K562 (cell line): Measurements from ENCODE around the gene GAB1. TPM values are rescaled to one million over a fixed set of nuclear protein-coding genes. Genes with fewer than 3 reads are reported as not detected.

Source experiments
- BHLHE40 ChIP-seq: IDR thresholded peaks from 2 replicates; pipeline ENCODE4 v1.6.1; 2011; ENCODE audit warnings: low read length, improper control_type of control experiment
- CHD2 ChIP-seq: IDR thresholded peaks from 2 replicates; pipeline ENCODE4 v1.6.1; 2011; ENCODE audit warnings: low read depth, low read length
- DACH1 ChIP-seq: fragments of 450-650 bp; IDR thresholded peaks from 2 replicates; pipeline ENCODE4 v1.6.1; 2018; ENCODE audit not compliant: partially characterized antibody
- EGR1 ChIP-seq: fragments of 450-650 bp; conservative IDR thresholded peaks from 2 replicates; pipeline ENCODE4 v1.6.1; 2017; ENCODE audit warnings: mild to moderate bottlenecking
- ETV5 ChIP-seq: sonication (generic); formaldehyde crosslinking; IDR thresholded peaks from 2 replicates; pipeline ENCODE4 v1.4.0; 2020; ENCODE audit warnings: low read depth, mild to moderate bottlenecking, missing genetic modification reagents
- FOXM1 ChIP-seq, 2 experiments: fragments of 450-650 bp in 1 of 2; sonication (generic) in 1 of 2; formaldehyde crosslinking in 1 of 2; IDR thresholded peaks; 2 replicates each; pipeline versions ENCODE4 v1.6.1 to v1.9.0; 2017 to 2022; ENCODE audit warnings: low read depth in 2 of 2, mild to moderate bottlenecking in 2 of 2, missing genetic modification reagents in 1 of 2, moderate library complexity in 1 of 2
- GATA2 ChIP-seq: sonication (generic); formaldehyde crosslinking; IDR thresholded peaks from 2 replicates; pipeline ENCODE4 v1.4.0; 2020; ENCODE audit warnings: mild to moderate bottlenecking, missing genetic modification reagents
- GTF2F1 ChIP-seq: IDR thresholded peaks from 2 replicates; pipeline ENCODE4 v1.6.1; 2011; ENCODE audit warnings: low read depth, low read length, improper control_type of control experiment
- HDAC3 ChIP-seq: fragments of 450-650 bp; IDR thresholded peaks from 2 replicates; pipeline ENCODE4 v1.6.1; 2018; ENCODE audit warnings: borderline replicate concordance, mild to moderate bottlenecking, moderate library complexity; ENCODE audit not compliant: partially characterized antibody
- JUN ChIP-seq, 2 experiments: sonication (generic) in 1 of 2; formaldehyde crosslinking in 1 of 2; IDR thresholded peaks; 2 replicates each; pipeline versions ENCODE4 v1.6.1 to v1.8.0; 2012 to 2022; ENCODE audit warnings: borderline replicate concordance in 2 of 2, mild to moderate bottlenecking in 2 of 2, improper control_type of control experiment in 1 of 2, low read depth in 1 of 2, low read length in 1 of 2, missing genetic modification reagents in 1 of 2
- KAT8 ChIP-seq: fragments of 450-650 bp; IDR thresholded peaks from 2 replicates; pipeline ENCODE4 v1.6.1; 2016; ENCODE audit warnings: low read depth, mild to moderate bottlenecking
- LCOR ChIP-seq: sonication (generic); formaldehyde crosslinking; IDR thresholded peaks from 2 replicates; pipeline ENCODE4 v1.8.0; 2022; ENCODE audit warnings: mild to moderate bottlenecking, missing genetic modification reagents
- MCM3 ChIP-seq: fragments of 450-650 bp; IDR thresholded peaks from 2 replicates; pipeline ENCODE4 v1.6.1; 2016
- NFXL1 ChIP-seq: fragments of 450-650 bp; formaldehyde crosslinking; IDR thresholded peaks from 2 replicates; pipeline ENCODE4 v1.4.0; 2021; ENCODE audit warnings: mild to moderate bottlenecking
- NONO ChIP-seq, 2 experiments: fragments of 200-400 bp in 1 of 2; fragments of 450-650 bp in 1 of 2; formaldehyde crosslinking in 1 of 2; IDR thresholded peaks; 2 replicates each; pipeline ENCODE4 v1.6.1; 2017; ENCODE audit warnings: low read depth in 2 of 2, mild to moderate bottlenecking in 2 of 2, moderate library complexity in 2 of 2, low read length in 1 of 2
- PHB2 ChIP-seq: fragments of 450-650 bp; IDR thresholded peaks from 2 replicates; pipeline ENCODE4 v1.6.1; 2017; ENCODE audit warnings: low read depth
- POLR2B ChIP-seq: fragments of 450-650 bp; IDR thresholded peaks from 2 replicates; pipeline ENCODE4 v1.6.1; 2018; ENCODE audit warnings: low read depth; ENCODE audit not compliant: partially characterized antibody
- POLR2H ChIP-seq: IDR thresholded peaks from 2 replicates; pipeline ENCODE4 v1.6.1; 2016; ENCODE audit warnings: missing genetic modification characterization, low read depth, mild to moderate bottlenecking, control low read depth, missing compliant biosample characterization, moderate library complexity
- STAT5B ChIP-seq: fragments of 250-450 bp; sonication (Bioruptor Pico); IDR thresholded peaks from 2 replicates; pipeline ENCODE4 v1.8.0; 2021; ENCODE audit warnings: mild to moderate bottlenecking, inconsistent platforms
- ZNF140 ChIP-seq: fragments of 250-450 bp; sonication (Bioruptor Pico); IDR thresholded peaks from 2 replicates; pipeline ENCODE4 v1.8.0; 2021; ENCODE audit warnings: moderate library complexity, mild to moderate bottlenecking, inconsistent platforms
- ZNF263 ChIP-seq: sonication (generic); formaldehyde crosslinking; IDR thresholded peaks from 2 replicates; pipeline ENCODE4 v1.8.0; 2022; ENCODE audit warnings: mild to moderate bottlenecking, missing genetic modification reagents, borderline replicate concordance
- ZNF282 ChIP-seq: sonication (generic); formaldehyde crosslinking; IDR thresholded peaks from 2 replicates; pipeline ENCODE4 v1.8.1; 2023; ENCODE audit warnings: missing genetic modification reagents
- ZNF445 ChIP-seq: fragments of 250-450 bp; sonication (Bioruptor Pico); IDR thresholded peaks from 2 replicates; pipeline ENCODE4 v1.4.0; 2020; ENCODE audit warnings: low read depth, mild to moderate bottlenecking, moderate library complexity
- ZNF668 ChIP-seq: fragments of 250-450 bp; sonication (Bioruptor Pico); IDR thresholded peaks from 2 replicates; pipeline ENCODE4 v1.8.0; 2022; ENCODE audit warnings: mild to moderate bottlenecking, inconsistent platforms
- ZSCAN29 ChIP-seq: fragments of 450-650 bp; IDR thresholded peaks from 2 replicates; pipeline ENCODE4 v1.6.1; 2017
- polyA plus RNA-seq, 8 experiments: library from polyadenylated mRNA; depleted of rRNA in 4 of 8; stranded (reverse) in 5 of 8; unstranded in 3 of 8; fragments of >200 nt; fragmentation: Nextera tagmentation in 2 of 8; fragmentation: Illumina TruSeq in 1 of 8; extraction: Ambion mirVana in 2 of 8; extraction: Trizol in 1 of 8; gene quantifications; 2 replicates each; pipeline versions ENCODE4 v1.2.1 to v1.2.3, GENCODE V29; 2011 to 2014; ENCODE audit warnings: inconsistent platforms in 1 of 8, missing spikeins in 1 of 8
- total RNA-seq, 7 experiments: library from RNA; depleted of rRNA in 6 of 7; stranded (reverse); fragments of >200 nt in 6 of 7; fragmentation: Illumina TruSeq in 2 of 7; extraction: Trizol in 2 of 7; gene quantifications; 2 replicates each; pipeline versions ENCODE4 v1.2.1 to v1.2.3, GENCODE V29; 2011 to 2021; ENCODE audit warnings: low replicate concordance in 1 of 7
- TF ChIP-seq, protein P1 (sequence below): fragments of 250-450 bp; sonication (Bioruptor Pico); IDR thresholded peaks from 2 replicates; pipeline ENCODE4 v1.5.0; 2021; ENCODE audit warnings: mild to moderate bottlenecking, borderline replicate concordance

The GAB1 gene
- total and polyA plus RNA-seq, 9 of the 15 experiments (the other 6 are each of a cell fraction or from before 2014, with no cell fraction given), result 1.3 to 14.6 (median 7.5) TPM

DNA sequence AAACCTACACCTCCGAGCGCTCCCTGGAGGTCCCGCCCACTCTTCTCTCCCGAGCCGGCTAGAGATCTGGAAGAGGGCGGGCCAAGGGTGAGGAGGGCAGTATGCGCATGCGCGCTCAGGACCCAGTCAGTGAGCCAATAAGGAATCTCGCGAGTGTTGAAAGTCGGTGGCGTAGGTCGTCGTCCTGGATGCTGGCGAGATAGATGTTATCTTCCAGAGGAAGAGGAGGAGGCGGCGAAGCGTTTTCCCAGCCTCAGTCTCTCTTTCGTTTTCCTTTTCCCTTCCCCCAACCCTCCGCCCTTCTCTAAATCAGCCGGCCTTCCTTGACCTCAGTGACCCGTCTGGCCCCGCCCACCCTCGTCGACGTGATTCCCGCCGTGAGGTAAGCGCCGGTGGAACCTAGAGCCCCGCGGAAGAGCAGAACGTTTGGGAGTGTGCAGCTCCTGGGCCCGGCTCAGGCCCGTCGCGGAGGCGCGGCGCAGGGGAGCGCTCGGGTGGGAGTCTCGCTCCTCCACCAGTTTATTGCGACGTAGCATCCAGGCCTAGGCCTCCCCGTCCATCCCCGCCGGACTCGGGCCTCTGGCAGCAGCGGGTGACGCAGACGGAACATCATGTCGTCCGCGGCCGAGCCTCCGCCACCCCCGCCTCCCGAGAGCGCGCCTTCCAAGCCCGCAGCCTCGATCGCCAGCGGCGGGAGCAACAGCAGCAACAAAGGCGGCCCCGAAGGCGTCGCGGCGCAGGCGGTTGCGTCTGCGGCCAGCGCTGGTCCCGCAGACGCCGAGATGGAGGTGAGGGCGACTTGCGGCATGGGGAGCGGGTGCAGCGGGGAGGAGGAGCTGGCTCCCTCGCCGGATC lies 176.9 kb downstream of the GAB1 start, which contains the start of gene SMARCA5 (continued):
- TF ChIP-seq, protein P1, sequence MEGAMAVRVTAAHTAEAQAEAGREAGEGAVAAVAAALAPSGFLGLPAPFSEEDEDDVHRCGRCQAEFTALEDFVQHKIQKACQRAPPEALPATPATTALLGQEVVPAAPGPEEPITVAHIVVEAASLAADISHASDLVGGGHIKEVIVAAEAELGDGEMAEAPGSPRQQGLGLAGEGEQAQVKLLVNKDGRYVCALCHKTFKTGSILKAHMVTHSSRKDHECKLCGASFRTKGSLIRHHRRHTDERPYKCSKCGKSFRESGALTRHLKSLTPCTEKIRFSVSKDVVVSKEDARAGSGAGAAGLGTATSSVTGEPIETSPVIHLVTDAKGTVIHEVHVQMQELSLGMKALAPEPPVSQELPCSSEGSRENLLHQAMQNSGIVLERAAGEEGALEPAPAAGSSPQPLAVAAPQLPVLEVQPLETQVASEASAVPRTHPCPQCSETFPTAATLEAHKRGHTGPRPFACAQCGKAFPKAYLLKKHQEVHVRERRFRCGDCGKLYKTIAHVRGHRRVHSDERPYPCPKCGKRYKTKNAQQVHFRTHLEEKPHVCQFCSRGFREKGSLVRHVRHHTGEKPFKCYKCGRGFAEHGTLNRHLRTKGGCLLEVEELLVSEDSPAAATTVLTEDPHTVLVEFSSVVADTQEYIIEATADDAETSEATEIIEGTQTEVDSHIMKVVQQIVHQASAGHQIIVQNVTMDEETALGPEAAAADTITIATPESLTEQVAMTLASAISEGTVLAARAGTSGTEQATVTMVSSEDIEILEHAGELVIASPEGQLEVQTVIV, result no peak
- TF ChIP-seq LCOR (CRISPR knock-in tag) (no peak; the same call in 1 of the 2 replicates), ZNF282 (CRISPR knock-in tag) (peak; percentile 68; the same call in 1 of the 2 replicates), PHB2 (no peak), ETV5 (CRISPR knock-in tag) (no peak; the same call in none of the 2 replicates), MCM3 (no peak), GTF2F1 (no peak), HDAC3 (no peak), STAT5B (no peak), ZNF140 (CRISPR knock-in tag) (no peak), JUN (IDR thresholded peaks at IDR 0.05; ENCODE audit: borderline replicate concordance, low read depth, low read length) (0 out of 2 replicates have a peak, but pooled peaks have one; percentile 17), JUN (CRISPR knock-in tag; IDR thresholded peaks at IDR 0.05; ENCODE audit: borderline replicate concordance) (peak; percentile 63; the same call in 1 of the 2 replicates), GATA2 (CRISPR knock-in tag) (peak; percentile 94), EGR1 (peak; percentile 88), FOXM1 (IDR thresholded peaks at IDR 0.05; ENCODE audit: low read depth) (0 out of 2 replicates have a peak, but pooled peaks have one; percentile 10), FOXM1 (CRISPR knock-in tag; IDR thresholded peaks at IDR 0.05; ENCODE audit: low read depth) (0 out of 2 replicates have a peak, but pooled peaks have one; percentile 18), DACH1 (no peak), KAT8 (no peak), BHLHE40 (no peak; the same call in none of the 2 replicates), ZNF263 (CRISPR knock-in tag) (peak; percentile 13; the same call in 1 of the 2 replicates), NFXL1 (no peak), ZNF445 (CRISPR knock-in tag) (no peak), ZSCAN29 (no peak), POLR2H (tag) (peak; percentile 50; the same call in 1 of the 2 replicates), POLR2B (peak; percentile 57), NONO (IDR thresholded peaks at IDR 0.05; ENCODE audit: low read depth in 2 of 2, low read length in 1 of 2) (0 out of 4 replicates have a peak, but pooled peaks of 1 of the 2 experiments have one; percentile 35), CHD2 (peak; percentile 99), ZNF668 (CRISPR knock-in tag) (no peak)
